Measurements from ENCODE around the gene CCDC61. TPM values are rescaled to one million over a fixed set of nuclear protein-coding genes. Genes with fewer than 3 reads are reported as not detected.
A peak's percentile ranks its signal among the peaks of the same experiment; 100 is the strongest.

The CCDC61 gene
- polyA plus RNA-seq, 3 donors: 4.3 to 8.8 (median 6.1) TPM

DNA sequence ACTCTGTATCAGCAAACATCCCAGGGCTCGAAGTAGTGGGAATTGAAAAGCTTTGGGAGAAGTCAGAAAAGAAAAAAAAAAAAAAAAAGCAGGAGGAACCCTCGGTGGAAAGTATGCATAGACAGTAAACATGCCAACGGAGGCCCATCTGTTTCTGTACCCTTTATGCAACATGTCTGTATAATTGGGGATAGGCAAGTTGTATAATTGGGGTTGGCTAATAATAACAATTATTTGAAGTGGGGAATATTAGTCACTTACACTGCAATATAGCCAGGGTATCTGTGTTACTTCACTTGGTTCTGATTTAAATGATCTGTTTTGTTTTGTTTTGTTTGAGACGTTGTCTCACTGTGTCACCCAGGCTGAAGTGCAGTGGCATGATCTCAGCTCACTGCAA, 57.6 kb downstream of the CCDC61 start:
- intact Hi-C loops (cut with micrococcal nuclease): no loop called here
- H3K79me2 ChIP-seq (ENCODE audit: insufficient read depth, low read length): no peaks in the 10 kb centered on the region
- Mint-ChIP-seq H3K36me3 (no peaks in the 10 kb centered on the region), H3K4me3 (no peak overlapping the region), H3K9me3 (peaks cover 0 to 5% (median 0%) of the 10 kb centered on the region in 7 donors), H3K27me3 (ENCODE audit: low read depth in 3 of 3) (peaks cover 27 to 69% (median 31%) of the 10 kb centered on the region in 3 donors), H3K4me1 (no peaks in the 10 kb centered on the region), H3K27ac (no peak overlapping the region)
- no peak overlapping the region for H2AFZ ChIP-seq (ENCODE audit: insufficient read depth, low read depth, low read length, poor library complexity, severe bottlenecking)
- H3K9me3 ChIP-seq (replicated peaks in 1 of 2; ENCODE audit: control insufficient read depth in 1 of 2, insufficient read depth in 1 of 2, low read length in 2 of 2): no peaks in the 10 kb centered on the region
- H3K4me1 ChIP-seq (ENCODE audit: control insufficient read depth in 1 of 2, insufficient read depth in 2 of 2, low read length in 2 of 2): no peaks in the 10 kb centered on the region
- H4K20me1 ChIP-seq (ENCODE audit: insufficient read depth, low read length): no peaks in the 10 kb centered on the region
- WGBS (ENCODE audit: insufficient coverage): no CpG with 5 or more reads among the region's 4 CpGs
- H3K9ac ChIP-seq (ENCODE audit: insufficient read depth, low read length, poor library complexity, severe bottlenecking): no peak overlapping the region
- H3K27me3 ChIP-seq (ENCODE audit: control insufficient read depth in 2 of 2, insufficient read depth in 2 of 2, low read length in 2 of 2): peaks cover 11 to 35% of the 10 kb centered on the region in 2 donors
- no peak overlapping the region for H3K27ac ChIP-seq (ENCODE audit: low read depth in 1 of 2, low read length in 2 of 2)
- no peaks in the 10 kb centered on the region for H3K36me3 ChIP-seq (replicated peaks in 1 of 2; ENCODE audit: control insufficient read depth in 1 of 2, insufficient read depth in 2 of 2, low read length in 2 of 2)
- no peak for DNase-seq
- TF ChIP-seq, protein P1, sequence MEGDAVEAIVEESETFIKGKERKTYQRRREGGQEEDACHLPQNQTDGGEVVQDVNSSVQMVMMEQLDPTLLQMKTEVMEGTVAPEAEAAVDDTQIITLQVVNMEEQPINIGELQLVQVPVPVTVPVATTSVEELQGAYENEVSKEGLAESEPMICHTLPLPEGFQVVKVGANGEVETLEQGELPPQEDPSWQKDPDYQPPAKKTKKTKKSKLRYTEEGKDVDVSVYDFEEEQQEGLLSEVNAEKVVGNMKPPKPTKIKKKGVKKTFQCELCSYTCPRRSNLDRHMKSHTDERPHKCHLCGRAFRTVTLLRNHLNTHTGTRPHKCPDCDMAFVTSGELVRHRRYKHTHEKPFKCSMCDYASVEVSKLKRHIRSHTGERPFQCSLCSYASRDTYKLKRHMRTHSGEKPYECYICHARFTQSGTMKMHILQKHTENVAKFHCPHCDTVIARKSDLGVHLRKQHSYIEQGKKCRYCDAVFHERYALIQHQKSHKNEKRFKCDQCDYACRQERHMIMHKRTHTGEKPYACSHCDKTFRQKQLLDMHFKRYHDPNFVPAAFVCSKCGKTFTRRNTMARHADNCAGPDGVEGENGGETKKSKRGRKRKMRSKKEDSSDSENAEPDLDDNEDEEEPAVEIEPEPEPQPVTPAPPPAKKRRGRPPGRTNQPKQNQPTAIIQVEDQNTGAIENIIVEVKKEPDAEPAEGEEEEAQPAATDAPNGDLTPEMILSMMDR (IDR thresholded peaks at IDR 0.05): no peak
- no peak overlapping the region for H3K4me2 ChIP-seq (replicated peaks; ENCODE audit: extremely low read depth, low read length, poor library complexity, severe bottlenecking)
- H3K4me3 ChIP-seq (replicated peaks in 1 of 3; ENCODE audit: low read depth in 2 of 3, low read length in 3 of 3): no peak overlapping the region

DNA sequence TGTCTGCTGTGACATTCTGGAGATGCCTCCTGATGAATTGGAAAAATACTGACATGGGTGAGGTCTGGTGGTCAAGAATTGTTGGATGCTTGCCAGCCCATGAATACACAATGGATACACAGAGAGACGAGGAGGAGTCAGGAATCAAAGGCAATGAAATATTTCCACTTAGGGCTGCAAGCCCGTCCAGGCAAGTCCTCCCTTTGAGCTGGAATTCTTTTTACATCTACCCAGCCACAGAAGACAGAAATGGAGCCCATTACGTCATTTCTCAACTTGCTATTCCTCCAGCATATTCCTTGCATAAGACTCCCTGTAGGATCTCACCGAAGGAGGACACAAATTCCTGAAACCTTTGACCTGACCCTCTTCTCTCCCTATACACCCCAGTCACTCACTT, 61.3 kb downstream of the CCDC61 start:
- Mint-ChIP-seq H3K4me3 (peak overlapping the region in 1 of 2 donors; percentile 22), H3K4me1 (no peaks in the 10 kb centered on the region), H3K36me3 (no peaks in the 10 kb centered on the region), H3K27me3 (ENCODE audit: low read depth in 3 of 3) (peaks cover 14 to 49% (median 14%) of the 10 kb centered on the region in 3 donors), H3K27ac (no peak overlapping the region), H3K9me3 (peaks cover 0 to 23% (median 13%) of the 10 kb centered on the region in 7 donors)
- Histone ChIP-seq H4K20me1 (ENCODE audit: insufficient read depth, low read length) (no peaks in the 10 kb centered on the region), H3K79me2 (ENCODE audit: insufficient read depth, low read length) (no peaks in the 10 kb centered on the region), H3K27ac (ENCODE audit: low read depth in 1 of 2, low read length in 2 of 2) (no peak overlapping the region), H3K4me2 (replicated peaks; ENCODE audit: extremely low read depth, low read length, poor library complexity, severe bottlenecking) (no peak overlapping the region), H3K4me3 (replicated peaks in 1 of 3; ENCODE audit: low read depth in 2 of 3, low read length in 3 of 3) (no peak overlapping the region), H3K36me3 (replicated peaks in 1 of 2; ENCODE audit: control insufficient read depth in 1 of 2, insufficient read depth in 2 of 2, low read length in 2 of 2) (no peaks in the 10 kb centered on the region), H3K9ac (ENCODE audit: insufficient read depth, low read length, poor library complexity, severe bottlenecking) (no peak overlapping the region), H3K9me3 (replicated peaks in 1 of 2; ENCODE audit: control insufficient read depth in 1 of 2, insufficient read depth in 1 of 2, low read length in 2 of 2) (peaks cover 6 to 19% of the 10 kb centered on the region in 2 donors), H3K4me1 (ENCODE audit: control insufficient read depth in 1 of 2, insufficient read depth in 2 of 2, low read length in 2 of 2) (no peaks in the 10 kb centered on the region), H2AFZ (ENCODE audit: insufficient read depth, low read depth, low read length, poor library complexity, severe bottlenecking) (no peak overlapping the region), H3K27me3 (ENCODE audit: control insufficient read depth in 2 of 2, insufficient read depth in 2 of 2, low read length in 2 of 2) (peaks cover 13 to 33% of the 10 kb centered on the region in 2 donors)
- no peak for DNase-seq
- TF ChIP-seq, protein P1 (IDR thresholded peaks at IDR 0.05): no peak
- intact Hi-C loops (cut with micrococcal nuclease): no loop called here
- WGBS (ENCODE audit: insufficient coverage): 81% methylated on average over 4 of the region's 4 CpGs
